HG03045 (cell line): ENCODE measurements around the gene CCDC92B.
A peak's percentile ranks its signal among the peaks of the same experiment; 100 is the strongest.
"Not testable (repeated sequence)": the region's sequence is repeated elsewhere in the genome, so short reads cannot be mapped to it uniquely, and the experiment has no call there.

Experiments used
- ATAC-seq: cut with Tn5 transposase; IDR thresholded peaks from one replicate; pipeline ENCODE4 v1.9.1; 2021; ENCODE audit warnings: mild to moderate bottlenecking, moderate library complexity; ENCODE audit not compliant: unreplicated experiment

Gene CCDC92B

GRCh38 chr17:2749058-2749783 is at the start of gene CCDC92B:
TSS of gene CCDC92B (minus strand) at chr17:2749652. CDS start at chr17:2735145, 14,507 bp downstream.
- no peak for ATAC-seq

GRCh38 chr17:2798678-2799077 is 49.2 kb upstream of the CCDC92B start:
- ATAC-seq, result no peak

DNA sequence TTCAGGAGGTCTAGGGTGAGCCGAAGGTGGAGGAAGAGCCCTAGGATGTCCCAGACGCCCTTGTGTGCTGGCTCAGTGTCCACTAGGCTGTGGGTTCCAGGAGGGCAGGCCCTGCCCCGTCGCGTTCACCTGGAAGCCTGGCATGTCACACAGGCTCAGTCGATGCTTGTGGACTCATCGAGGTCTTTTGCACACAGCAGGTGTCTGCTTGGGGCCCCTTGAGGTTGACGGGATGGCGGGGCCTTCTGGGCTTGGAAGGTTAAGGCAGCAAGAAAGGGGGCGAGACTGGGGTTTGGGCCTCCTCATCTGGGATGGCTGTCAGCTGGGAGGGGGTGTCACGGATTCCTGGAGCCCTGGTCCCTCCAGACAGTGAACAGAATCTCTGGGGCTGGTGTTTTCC is 48.7 kb upstream of the CCDC92B start:
- no peak for ATAC-seq

GRCh38 chr17:2797637-2798036 is 48.2 kb upstream of the CCDC92B start:
- no peak for ATAC-seq

DNA sequence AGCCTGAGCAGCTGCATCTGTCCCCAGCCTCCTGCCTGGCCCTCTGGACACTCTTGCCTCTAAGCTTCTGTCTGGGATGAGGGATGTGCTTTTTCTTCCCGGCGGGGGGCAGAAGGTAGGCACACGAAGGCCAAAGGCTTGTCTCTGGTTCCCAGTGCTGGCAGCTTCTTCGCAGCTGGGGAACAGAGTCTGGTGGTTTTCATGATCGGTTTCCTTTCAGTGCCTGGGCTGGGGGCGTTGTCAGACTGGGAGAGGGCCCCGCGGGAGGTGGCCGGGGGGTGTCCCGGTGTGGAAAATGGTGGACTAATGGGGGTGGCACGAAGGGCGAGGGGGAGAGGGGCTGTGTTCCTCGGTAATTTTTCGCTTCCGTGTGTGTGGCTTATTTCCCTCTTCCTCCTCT is 47.8 kb upstream of the CCDC92B start:
- no peak for ATAC-seq

- ATAC-seq, result no peak
Observed at GRCh38 chr17:2796164-2797125, 47.0 kb upstream of the CCDC92B start, which contains the start of gene RAP1GAP2. TSS of gene RAP1GAP2 (plus strand) at chr17:2796438. CDS start at chr17:2796528, 90 bp downstream.

- no peak for ATAC-seq
Observed at GRCh38 chr17:2795441-2796163, 46.1 kb upstream of the CCDC92B start.

- no peak for ATAC-seq
Observed at GRCh38 chr17:2794111-2794803, 44.8 kb upstream of the CCDC92B start.

DNA sequence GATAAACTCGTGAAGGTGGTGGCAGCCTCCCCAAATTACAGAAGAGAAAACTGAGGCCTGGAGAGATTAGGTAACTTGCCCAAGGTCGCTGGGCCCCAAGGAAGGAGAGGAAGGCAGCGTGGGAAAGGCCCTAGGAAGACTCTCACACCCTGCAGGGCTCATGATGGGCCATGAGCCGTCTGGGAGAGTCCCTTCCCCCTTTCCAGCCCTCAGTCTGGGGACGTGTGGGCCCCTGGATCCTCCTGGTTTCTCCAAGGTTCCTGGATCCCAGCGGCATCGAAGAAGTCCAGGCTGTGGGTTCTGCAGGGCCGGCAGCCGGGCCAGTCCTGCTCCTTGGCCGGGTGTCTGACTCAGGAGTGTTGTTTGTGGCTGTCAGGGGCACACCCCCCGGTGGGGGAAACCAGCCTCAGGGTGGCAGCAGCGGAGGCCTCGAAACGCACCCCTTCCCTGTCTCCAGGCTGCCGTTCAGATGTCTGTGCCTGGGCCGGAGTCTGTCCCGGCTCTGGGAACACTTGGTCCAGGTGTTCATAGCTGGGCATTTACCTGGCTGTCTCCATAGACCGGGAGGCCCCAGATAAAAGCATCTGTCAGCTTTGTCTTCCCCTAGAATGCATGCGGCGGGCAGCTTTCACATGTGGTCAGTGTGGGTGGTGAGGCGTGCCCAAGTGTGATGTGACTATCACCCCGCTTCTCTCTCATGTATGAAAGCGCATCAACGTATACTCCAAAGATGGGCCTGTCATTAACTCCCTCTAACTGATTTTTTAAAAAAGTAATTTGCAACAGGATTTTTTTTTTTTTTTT is 43.1 kb upstream of the CCDC92B start:
- no peak for ATAC-seq

DNA sequence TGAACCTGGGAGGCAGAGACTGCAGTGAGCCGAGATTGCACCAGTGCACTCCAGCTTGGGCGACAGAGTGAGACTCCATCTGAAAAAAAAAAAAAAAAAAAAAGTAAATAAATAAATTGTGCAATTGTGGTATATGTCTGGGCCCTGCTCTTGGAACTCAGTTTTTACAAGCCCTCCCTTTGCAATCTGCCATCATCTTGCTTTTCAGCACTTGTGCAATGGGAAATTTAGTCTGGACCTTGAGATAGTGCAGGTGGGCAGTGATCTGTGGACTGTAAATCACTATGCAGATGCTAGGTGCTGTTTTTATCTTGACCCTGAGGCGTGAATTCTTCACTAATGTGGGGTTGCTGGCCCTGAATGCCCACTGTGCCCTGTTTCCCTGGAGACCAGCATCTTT is 40.2 kb upstream of the CCDC92B start:
- no peak for ATAC-seq

GRCh38 chr17:2786176-2786881 is 36.9 kb upstream of the CCDC92B start:
- ATAC-seq, result peak; percentile 69

- ATAC-seq, result not testable (repeated sequence)
Observed at GRCh38 chr17:2785376-2785775, 35.9 kb upstream of the CCDC92B start.

DNA sequence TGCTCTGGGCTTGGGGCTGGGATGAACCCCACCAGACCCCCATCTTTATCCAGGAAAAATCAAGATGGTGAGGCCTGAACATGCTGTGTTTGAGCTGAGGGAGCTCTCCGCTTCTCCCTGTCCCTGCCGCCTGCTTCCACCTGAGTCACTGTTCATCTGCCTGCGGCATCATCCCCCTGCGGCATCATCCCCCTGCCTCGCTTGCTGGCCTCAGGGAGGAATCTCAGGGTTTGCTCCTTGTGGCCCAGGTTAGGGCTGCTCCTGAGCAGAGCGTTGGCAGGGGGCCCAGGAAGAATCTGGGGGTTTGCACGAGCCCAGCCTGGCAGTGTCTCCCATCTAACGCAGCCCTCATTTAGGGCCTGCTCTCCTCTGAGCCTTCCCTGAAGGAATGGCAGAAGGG is 35.4 kb upstream of the CCDC92B start:
- no peak for ATAC-seq

DNA sequence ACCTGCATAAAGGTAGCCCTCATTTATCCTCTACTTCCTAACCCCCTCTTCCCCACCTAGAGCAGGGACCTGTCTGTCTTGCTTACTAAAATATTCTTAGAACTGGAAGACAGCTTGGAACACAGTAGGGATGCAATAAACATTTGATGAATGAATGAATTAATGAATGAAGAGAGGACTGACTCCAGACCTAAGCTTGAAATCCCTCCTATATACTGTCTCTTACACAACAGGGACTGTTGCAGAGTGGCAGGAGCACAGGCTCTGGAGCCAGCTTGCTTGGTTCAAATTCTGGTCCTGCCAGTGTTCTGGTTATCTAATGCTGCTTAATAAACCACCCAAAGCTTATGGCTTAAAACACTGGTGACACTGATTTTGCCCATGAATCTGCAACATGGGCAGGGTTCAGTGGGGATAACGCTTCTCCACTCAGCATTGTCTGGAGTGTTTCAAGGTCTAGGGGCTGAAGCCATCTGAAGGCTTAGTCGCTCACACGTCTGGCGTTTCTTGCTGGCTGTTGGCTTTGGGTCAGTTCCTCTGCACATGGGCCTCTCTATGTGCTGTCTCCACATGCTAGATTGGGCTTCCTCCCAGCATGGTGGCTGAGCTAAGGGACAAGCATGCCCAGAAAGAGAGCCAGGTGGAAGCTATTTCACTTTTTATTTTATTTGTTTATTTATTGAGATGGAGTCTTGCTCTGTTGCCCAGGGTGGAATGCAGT is 34.0 kb upstream of the CCDC92B start:
- no peak for ATAC-seq

- no peak for ATAC-seq
Observed at GRCh38 chr17:2782055-2782454, 32.6 kb upstream of the CCDC92B start.

GRCh38 chr17:2781598-2781997 is 32.1 kb upstream of the CCDC92B start:
- ATAC-seq, result not testable (repeated sequence)

GRCh38 chr17:2780931-2781454 is 31.5 kb upstream of the CCDC92B start:
- ATAC-seq, result no peak

GRCh38 chr17:2780256-2780655 is 30.8 kb upstream of the CCDC92B start:
- no peak for ATAC-seq
